Chondrocyte (in vitro differentiated cells): Measurements from ENCODE around the gene ZNF268. TPM values are rescaled to one million over a fixed set of nuclear protein-coding genes. Genes with fewer than 3 reads are reported as not detected.

Experiments
- DNase-seq: peaks from one replicate; pipeline ENCODE4 v3.0.0; 2021; ENCODE audit warnings: mixed read lengths, low spot score
- H3K27ac Mint-ChIP-seq: one replicate; pipeline ENCODE4 v1.8.0; 2021; ENCODE audit warnings: mild to moderate bottlenecking, moderate library complexity, mixed read lengths; ENCODE audit not compliant: unreplicated experiment
- H3K27me3 Mint-ChIP-seq: 2 replicates; pipeline ENCODE4 v1.8.0; 2021; ENCODE audit warnings: low read depth, mixed read lengths
- H3K36me3 Mint-ChIP-seq: 2 replicates; pipeline ENCODE4 v1.8.0; 2021; ENCODE audit warnings: low read depth, mixed read lengths
- H3K4me1 Mint-ChIP-seq: 2 replicates; pipeline ENCODE4 v1.8.0; 2021; ENCODE audit warnings: low read depth, mild to moderate bottlenecking, mixed read lengths
- H3K4me3 Mint-ChIP-seq: one replicate; pipeline ENCODE4 v1.8.0; 2021; ENCODE audit warnings: mild to moderate bottlenecking, moderate library complexity, mixed read lengths; ENCODE audit not compliant: unreplicated experiment
- H3K9me3 Mint-ChIP-seq: 2 replicates; pipeline ENCODE4 v1.8.0; 2021; ENCODE audit warnings: low read depth, mixed read lengths
- total RNA-seq: library from RNA; stranded (reverse); gene quantifications from 3 replicates; pipeline ENCODE4 v1.2.1, GENCODE V29; 2021
- TF ChIP-seq, protein P1 (sequence below): fragments of 200-600 bp; sonication (generic); IDR thresholded peaks from 2 replicates; pipeline ENCODE4 v1.5.0; 2021; ENCODE audit warnings: antibody characterized with exemption, mild to moderate bottlenecking, moderate library complexity

ZNF268 gene
- total RNA-seq, 1 donor from 2014 or later = 13.5 TPM

DNA sequence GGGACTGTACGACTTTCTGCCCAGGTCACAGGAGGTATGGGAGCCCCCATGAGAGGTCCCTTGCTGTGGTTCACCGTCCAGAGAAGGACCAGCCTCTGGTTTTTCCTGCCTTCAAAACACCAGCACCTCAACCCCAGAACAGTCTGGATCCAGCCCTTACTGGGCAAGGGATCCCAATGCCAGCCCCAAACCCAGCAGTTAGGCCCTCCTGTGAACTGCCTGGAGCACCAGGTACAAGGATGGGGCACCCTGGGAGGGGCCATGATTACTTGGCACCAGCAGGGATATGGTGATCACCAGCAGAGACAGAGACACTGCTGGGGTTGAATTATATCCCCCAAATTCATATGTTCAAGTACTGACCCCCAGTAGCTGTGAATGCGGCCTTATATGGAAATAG lies 34.4 kb downstream of the ZNF268 start:
- H3K9me3 Mint-ChIP-seq = peaks cover 66% of the 10 kb centered on the region

DNA sequence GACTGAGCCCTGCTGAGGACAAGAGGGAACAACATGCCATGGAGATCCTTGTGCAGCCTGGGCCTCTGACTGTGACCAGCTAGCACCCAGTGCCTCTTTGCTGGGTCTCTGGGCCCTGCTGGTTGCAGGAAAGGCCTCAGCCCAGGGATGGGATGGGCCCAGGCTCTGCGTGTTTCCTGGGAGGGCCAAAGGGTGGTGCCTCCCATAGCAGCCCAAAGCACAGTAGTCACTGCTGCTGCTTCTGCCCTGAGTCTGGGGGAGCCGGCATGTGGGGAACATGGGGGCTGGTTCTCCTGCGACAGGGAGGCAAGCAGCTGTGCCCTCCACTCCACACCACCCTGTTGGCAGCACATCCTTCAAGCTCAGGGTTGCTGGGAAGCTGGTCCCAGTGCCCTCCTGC lies 35.9 kb downstream of the ZNF268 start:
- Mint-ChIP-seq H3K36me3 (no peaks in the 10 kb centered on the region), H3K27me3 (no peaks in the 10 kb centered on the region), H3K27ac (no peak overlapping the region), H3K4me3 (no peak overlapping the region), H3K9me3 (peaks cover 61% of the 10 kb centered on the region), H3K4me1 (no peaks in the 10 kb centered on the region)
- TF ChIP-seq, protein P1, sequence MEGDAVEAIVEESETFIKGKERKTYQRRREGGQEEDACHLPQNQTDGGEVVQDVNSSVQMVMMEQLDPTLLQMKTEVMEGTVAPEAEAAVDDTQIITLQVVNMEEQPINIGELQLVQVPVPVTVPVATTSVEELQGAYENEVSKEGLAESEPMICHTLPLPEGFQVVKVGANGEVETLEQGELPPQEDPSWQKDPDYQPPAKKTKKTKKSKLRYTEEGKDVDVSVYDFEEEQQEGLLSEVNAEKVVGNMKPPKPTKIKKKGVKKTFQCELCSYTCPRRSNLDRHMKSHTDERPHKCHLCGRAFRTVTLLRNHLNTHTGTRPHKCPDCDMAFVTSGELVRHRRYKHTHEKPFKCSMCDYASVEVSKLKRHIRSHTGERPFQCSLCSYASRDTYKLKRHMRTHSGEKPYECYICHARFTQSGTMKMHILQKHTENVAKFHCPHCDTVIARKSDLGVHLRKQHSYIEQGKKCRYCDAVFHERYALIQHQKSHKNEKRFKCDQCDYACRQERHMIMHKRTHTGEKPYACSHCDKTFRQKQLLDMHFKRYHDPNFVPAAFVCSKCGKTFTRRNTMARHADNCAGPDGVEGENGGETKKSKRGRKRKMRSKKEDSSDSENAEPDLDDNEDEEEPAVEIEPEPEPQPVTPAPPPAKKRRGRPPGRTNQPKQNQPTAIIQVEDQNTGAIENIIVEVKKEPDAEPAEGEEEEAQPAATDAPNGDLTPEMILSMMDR = no peak
- DNase-seq = no peak

More for the DNA sequence above, 34.4 kb downstream of the ZNF268 start:
- TF ChIP-seq, protein P1 = no peak
- H3K27ac Mint-ChIP-seq = no peak overlapping the region
- H3K4me3 Mint-ChIP-seq = no peak overlapping the region
- no peak for DNase-seq
- H3K27me3 Mint-ChIP-seq = no peaks in the 10 kb centered on the region
- no peaks in the 10 kb centered on the region for H3K4me1 Mint-ChIP-seq
- H3K36me3 Mint-ChIP-seq = no peaks in the 10 kb centered on the region

DNA sequence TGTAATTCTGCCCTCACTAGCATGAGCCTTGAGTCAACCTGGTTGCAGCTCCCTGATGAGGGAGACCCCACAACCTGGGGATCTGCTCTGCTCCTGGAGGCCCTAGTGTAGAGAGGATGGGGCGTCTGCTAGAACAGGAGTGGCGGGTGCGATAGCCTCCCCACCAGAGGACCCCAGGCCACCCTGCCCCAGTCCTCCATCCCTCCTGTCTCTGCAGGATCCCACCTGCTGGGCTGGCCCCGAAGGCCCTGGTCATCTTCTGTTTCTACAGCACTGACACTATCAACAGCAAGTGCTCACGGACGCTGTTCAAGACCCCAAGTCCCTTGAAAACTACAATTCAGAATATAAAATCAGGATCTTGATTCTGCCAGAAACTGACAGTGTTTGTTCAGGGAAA lies 39.2 kb downstream of the ZNF268 start:
- H3K4me3 Mint-ChIP-seq = no peak overlapping the region
- DNase-seq = no peak
- no peaks in the 10 kb centered on the region for H3K4me1 Mint-ChIP-seq
- no peaks in the 10 kb centered on the region for H3K27me3 Mint-ChIP-seq
- no peak overlapping the region for H3K27ac Mint-ChIP-seq
- H3K9me3 Mint-ChIP-seq = peaks cover 55% of the 10 kb centered on the region
- TF ChIP-seq, protein P1 = no peak
- H3K36me3 Mint-ChIP-seq = no peaks in the 10 kb centered on the region

DNA sequence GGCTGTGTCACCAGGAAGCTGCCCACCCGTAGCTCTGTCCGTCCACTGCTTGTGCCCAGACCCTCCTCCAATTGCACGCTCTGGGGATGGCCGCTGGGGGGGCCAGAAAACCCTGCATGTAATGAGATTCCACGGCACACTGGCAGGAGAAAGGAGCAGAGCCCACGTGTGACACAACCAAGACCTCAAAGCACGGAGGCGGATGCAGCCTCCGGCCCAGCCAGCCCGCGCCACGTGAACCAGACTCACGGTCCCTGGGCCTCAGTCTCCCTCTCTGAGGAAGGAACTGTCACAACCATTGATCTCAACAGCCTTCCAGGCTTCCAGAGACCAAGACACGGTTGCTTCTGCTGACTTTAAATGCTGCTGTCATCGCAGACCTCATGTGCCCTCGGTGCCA lies 39.9 kb downstream of the ZNF268 start:
- no peaks in the 10 kb centered on the region for H3K27me3 Mint-ChIP-seq

DNA sequence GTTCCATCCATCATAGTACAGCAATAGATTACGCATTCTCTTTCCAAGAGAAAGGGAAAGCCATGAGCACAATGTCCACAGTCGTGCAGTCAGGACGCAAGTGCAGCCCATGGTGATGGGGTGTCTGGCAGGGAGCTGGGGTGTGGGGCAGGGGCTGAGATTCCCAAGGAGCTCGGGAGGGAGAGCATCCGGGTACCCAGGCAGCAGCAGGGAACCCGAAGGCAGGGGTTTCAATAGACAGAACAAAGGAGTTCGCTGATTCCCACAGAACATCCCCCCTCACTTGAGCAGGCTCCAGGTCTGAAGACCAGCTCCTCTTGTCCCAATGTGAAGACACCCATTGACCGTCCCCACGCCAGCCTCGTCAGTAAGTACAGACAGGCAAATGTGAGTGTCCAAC lies 40.9 kb downstream of the ZNF268 start:
- TF ChIP-seq, protein P1 = no peak
- peaks cover 52% of the 10 kb centered on the region for H3K9me3 Mint-ChIP-seq
- DNase-seq = peak; percentile 77
- H3K36me3 Mint-ChIP-seq = no peaks in the 10 kb centered on the region
- no peak overlapping the region for H3K4me3 Mint-ChIP-seq
- no peaks in the 10 kb centered on the region for H3K27me3 Mint-ChIP-seq
- H3K27ac Mint-ChIP-seq = no peak overlapping the region
- no peaks in the 10 kb centered on the region for H3K4me1 Mint-ChIP-seq

More for the DNA sequence above, 39.9 kb downstream of the ZNF268 start:
- Mint-ChIP-seq H3K4me1 (no peaks in the 10 kb centered on the region), H3K36me3 (no peaks in the 10 kb centered on the region), H3K4me3 (no peak overlapping the region), H3K9me3 (peaks cover 51% of the 10 kb centered on the region), H3K27ac (no peak overlapping the region)
- DNase-seq = no peak
- TF ChIP-seq, protein P1 = no peak
